HUES64 (cell line): Measurements from ENCODE around the gene ENPP3.
A peak's percentile ranks its signal among the peaks of the same experiment; 100 is the strongest.

Experiments used
- H3K27ac ChIP-seq: 2 replicates; pipeline ENCODE4 v1.7.0; 2013; ENCODE audit warnings: low read depth, low read length, inconsistent platforms
- H3K27me3 ChIP-seq: 2 replicates; pipeline ENCODE4 v1.6.1; 2013; ENCODE audit warnings: mild to moderate bottlenecking, low read length; ENCODE audit not compliant: insufficient read depth
- H3K36me3 ChIP-seq: 2 replicates; pipeline ENCODE4 v1.6.1; 2013; ENCODE audit warnings: mild to moderate bottlenecking, low read length; ENCODE audit not compliant: insufficient read depth
- H3K4me1 ChIP-seq: 2 replicates; pipeline ENCODE4 v1.6.1; 2013; ENCODE audit warnings: mild to moderate bottlenecking, low read length, moderate library complexity; ENCODE audit not compliant: insufficient read depth
- H3K4me3 ChIP-seq: 2 replicates; pipeline ENCODE4 v1.5.1; 2013; ENCODE audit warnings: mild to moderate bottlenecking, low read length, moderate library complexity
- H3K9ac ChIP-seq: 2 replicates; pipeline ENCODE4 v1.6.1; 2013; ENCODE audit warnings: mild to moderate bottlenecking, low read depth, low read length
- H3K9me3 ChIP-seq: 2 replicates; pipeline ENCODE4 v1.6.1; 2013; ENCODE audit warnings: low read depth, low read length; ENCODE audit not compliant: insufficient read depth
- WGBS: fragments of 150-250, 120-280 bp; methylation state at CpG from one replicate; pipeline ENCODE4 v1.1.7; 2013; ENCODE audit warnings: missing lambda C conversion rate; 5-methylcytosine and 5-hydroxymethylcytosine counted together

ENPP3 gene

DNA sequence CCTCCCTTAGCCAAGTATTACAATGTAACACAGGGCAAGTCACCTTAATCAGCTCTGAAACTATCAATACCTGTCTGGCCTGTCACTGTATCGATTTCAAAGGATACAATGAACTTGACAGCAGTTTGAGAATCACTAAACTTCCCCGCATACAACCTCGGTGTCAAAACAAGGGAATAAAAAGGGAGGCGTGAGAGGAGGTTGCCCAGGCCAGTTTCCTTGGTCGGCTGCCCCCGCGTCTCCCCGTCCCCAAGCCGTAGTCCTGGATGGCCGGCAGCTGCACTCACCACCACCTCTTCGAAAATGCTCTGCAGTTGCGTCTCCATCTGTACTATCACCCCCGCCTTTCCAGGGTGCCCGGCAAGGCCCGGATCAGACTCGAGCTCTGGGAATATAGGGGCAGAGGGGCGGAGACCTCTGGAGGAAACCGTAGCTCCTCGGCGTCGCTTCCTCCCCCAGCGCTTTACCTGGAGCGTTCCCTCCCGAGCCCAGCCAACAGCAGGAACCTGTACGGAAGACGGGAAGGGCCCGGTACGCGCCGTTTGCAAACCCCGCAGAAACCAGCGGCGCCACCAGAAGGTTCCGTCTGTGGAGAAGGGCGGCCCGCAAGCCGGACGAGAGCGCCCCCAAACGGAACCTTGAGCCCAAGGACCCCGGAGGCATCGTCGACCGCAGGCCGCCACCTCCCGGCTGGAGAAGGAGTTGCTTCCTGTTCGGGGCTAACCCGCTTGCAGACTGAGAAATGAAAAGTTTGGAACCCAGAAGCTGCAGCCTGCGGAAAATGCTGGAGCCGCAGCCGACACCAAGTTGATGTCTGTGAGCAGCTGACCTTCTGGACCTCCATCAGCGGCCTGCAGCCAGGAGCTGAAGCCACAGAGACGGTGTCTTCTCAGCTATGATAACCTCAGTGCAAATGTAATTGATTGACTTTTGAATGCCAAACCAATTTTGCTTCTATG is 9.1 kb upstream of the ENPP3 start, which contains the start of gene MED23:
MED23 (minus strand) TSS at position 519 of the 959 bp plus-strand sequence; CDS start at position 326, 193 bp downstream.
- Histone ChIP-seq H3K9me3 (no peaks in the 10 kb centered on the region), H3K4me1 (peaks cover 7% of the 10 kb centered on the region; the same call in 1 of the 2 replicates), H3K9ac (peak within 1 kb of the TSS; percentile 76), H3K27ac (peak within 1 kb of the TSS; percentile 41; the same call in 1 of the 2 replicates), H3K36me3 (peaks cover 29% of the 10 kb centered on the region), H3K27me3 (no peaks in the 10 kb centered on the region), H3K4me3 (peak within 1 kb of the TSS; percentile 83)
- WGBS, result 2% methylated on average over 53 of the region's 53 CpGs

DNA sequence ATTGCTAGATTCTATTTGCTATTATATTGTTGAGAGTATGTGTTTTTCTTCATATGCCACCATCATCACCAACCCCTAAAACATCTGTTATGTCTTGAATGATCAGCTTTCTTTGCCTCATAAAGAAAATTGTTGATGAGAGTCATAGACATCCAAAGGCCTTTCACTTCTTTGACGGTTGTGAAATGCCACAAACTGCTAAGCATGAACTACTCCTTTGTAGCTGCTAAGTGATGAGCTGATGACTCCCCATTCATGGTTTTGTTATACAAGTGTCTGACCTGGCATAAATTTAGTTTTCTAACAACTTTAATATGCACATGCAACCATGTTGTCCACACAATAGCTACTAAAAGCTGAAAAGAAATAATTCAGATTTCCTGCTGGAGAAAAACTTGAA is 8.4 kb upstream of the ENPP3 start:
- Histone ChIP-seq H3K9ac (no peak overlapping the region), H3K4me3 (0 out of 2 replicates have a peak overlapping the region, but pooled peaks have one; percentile 17), H3K36me3 (peaks cover 21% of the 10 kb centered on the region), H3K27me3 (no peaks in the 10 kb centered on the region), H3K9me3 (no peaks in the 10 kb centered on the region), H3K27ac (no peak overlapping the region), H3K4me1 (peaks cover 7% of the 10 kb centered on the region; the same call in 1 of the 2 replicates)
- WGBS, result 92% methylated on average over 1 of the region's 1 CpG

DNA sequence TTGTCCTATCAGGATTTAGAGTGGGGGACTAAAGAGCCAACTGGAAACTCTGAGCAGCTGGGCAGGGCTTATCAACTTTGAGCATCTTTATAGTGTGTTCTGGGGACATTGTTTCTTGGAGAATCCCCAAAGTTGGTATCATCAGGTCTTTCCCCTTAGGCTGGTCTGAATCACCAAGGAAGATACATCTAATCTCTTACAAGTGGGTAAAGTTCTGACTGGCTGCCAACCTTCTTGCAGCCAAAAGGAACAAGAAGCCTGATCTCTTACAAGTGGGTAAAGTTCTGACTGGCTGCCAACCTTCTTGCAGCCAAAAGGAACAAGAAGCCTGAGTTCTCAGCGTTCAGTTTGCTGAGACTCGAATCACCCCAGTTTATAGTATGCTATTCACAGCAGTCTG is 7.5 kb upstream of the ENPP3 start:
- Histone ChIP-seq H3K27me3 (no peaks in the 10 kb centered on the region), H3K4me3 (no peak overlapping the region), H3K9me3 (no peaks in the 10 kb centered on the region), H3K4me1 (peaks cover 7% of the 10 kb centered on the region; the same call in 1 of the 2 replicates), H3K9ac (no peak overlapping the region), H3K36me3 (peaks cover 12% of the 10 kb centered on the region), H3K27ac (no peak overlapping the region)
- WGBS, result 93% methylated on average over 2 of the region's 2 CpGs

DNA sequence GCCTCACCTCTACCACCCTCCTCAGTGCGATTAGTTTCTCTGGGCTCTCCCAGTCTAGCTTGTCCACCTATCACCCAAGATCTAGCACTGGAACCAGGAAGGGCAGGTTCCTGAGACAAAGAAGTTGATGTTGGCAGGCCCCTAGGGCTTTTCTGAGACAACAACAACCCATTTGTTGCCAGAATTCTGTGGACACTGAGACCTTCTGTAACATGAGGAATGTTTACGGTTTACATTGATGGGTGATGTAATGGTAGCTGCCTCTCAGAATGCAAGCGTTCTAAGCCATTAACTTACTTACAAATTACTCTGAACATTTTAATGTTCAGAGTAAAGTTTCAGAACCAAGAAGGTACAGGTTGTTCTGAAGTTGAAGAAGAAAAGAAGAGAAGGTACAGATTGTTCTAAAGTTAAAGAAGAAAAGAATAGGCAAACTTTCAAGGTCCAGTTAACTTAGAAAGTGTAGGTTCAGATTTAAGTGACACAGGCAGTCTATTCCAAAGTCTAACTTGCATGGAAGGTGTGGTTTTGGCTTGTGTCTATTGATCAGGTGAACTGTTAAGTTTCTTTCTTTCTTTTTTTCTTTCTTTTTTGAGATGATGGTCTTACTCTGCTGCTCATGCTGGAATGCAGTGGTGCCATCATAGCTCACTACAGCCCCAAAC is 5.3 kb upstream of the ENPP3 start:
- no peaks in the 10 kb centered on the region for H3K36me3 ChIP-seq
- H3K4me1 ChIP-seq, result peaks cover 6% of the 10 kb centered on the region; the same call in 1 of the 2 replicates
- no peak overlapping the region for H3K9ac ChIP-seq
- H3K27me3 ChIP-seq, result no peaks in the 10 kb centered on the region
- no peaks in the 10 kb centered on the region for H3K9me3 ChIP-seq
- 98% methylated on average over 2 of the region's 3 CpGs for WGBS
- H3K27ac ChIP-seq, result no peak overlapping the region
- no peak overlapping the region for H3K4me3 ChIP-seq

DNA sequence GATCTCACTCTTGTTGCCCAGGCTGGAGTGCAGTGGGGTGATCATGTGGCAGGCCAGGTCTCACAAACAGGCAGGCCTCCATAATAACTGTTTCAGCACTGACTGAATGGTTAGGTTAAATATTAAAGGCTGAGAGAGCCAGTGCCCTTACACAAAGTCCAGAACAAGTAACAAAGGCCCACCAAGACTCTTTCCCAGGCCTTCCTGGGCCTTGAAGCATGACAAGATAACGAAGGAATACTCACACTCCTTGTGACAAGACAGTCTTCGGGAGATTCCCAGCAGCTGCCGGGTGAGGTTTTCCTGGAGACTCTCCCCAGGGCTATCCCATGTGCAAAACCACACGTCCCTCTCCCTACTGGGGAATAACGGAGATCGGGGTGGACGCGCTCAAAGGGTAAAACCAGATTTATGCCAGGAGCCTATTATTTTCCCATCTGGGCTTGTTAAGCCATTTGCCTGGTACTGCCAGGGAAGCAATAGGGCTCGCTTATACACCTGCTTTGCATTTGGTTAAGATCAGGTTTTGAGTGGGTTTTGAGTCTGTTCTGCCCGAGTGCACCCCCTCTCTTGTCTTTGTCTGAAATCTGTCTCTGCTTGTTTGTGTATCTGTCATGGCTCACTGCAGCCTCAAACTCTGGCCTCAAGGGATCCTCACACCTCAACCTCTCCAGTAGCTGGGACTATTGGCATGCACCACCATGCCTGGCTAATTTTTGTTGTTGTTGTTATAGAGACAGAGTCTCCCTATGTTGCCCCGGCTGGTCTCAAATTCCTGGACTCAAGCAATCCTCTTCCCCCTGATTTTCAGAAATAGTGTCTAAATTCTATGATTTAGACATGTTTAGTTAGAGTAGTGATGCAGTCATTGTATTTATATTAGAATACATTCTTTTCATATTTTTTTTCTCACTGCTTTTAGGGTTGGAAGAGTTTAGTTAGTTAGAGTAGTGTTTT is 1.4 kb upstream of the ENPP3 start:
- H3K36me3 ChIP-seq, result no peaks in the 10 kb centered on the region
- no peak overlapping the region for H3K27ac ChIP-seq
- WGBS, result 93% methylated on average over 11 of the region's 11 CpGs
- H3K27me3 ChIP-seq, result no peaks in the 10 kb centered on the region
- no peak overlapping the region for H3K4me3 ChIP-seq
- no peaks in the 10 kb centered on the region for H3K4me1 ChIP-seq
- H3K9ac ChIP-seq, result no peak overlapping the region
- H3K9me3 ChIP-seq, result no peaks in the 10 kb centered on the region

DNA sequence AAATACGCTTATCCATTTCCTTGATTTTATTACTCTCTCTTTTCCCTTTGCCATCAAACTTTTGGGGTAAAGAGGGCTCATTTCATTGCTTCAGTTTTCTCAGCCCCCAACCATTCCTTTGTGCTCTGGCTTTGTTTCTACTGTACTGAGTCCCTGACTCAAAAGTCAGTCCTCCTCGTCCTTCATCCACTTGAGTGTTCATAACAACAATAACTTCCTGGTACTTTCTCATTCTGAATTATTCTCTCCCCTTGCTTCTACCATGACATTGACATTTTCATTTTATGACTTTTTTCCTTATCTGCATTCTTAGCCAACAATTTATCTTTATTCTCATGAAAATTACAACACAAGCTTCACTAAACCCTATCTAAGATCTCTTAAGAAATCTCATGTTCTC is 911 bp downstream of the ENPP3 start:
- H3K9ac ChIP-seq, result no peak overlapping the region
- H3K27me3 ChIP-seq, result no peaks in the 10 kb centered on the region
- no peak overlapping the region for H3K27ac ChIP-seq
- H3K9me3 ChIP-seq, result no peaks in the 10 kb centered on the region
- no peaks in the 10 kb centered on the region for H3K4me1 ChIP-seq
- WGBS, result 85% methylated on average over 2 of the region's 2 CpGs
- no peaks in the 10 kb centered on the region for H3K36me3 ChIP-seq
- H3K4me3 ChIP-seq, result no peak overlapping the region

DNA sequence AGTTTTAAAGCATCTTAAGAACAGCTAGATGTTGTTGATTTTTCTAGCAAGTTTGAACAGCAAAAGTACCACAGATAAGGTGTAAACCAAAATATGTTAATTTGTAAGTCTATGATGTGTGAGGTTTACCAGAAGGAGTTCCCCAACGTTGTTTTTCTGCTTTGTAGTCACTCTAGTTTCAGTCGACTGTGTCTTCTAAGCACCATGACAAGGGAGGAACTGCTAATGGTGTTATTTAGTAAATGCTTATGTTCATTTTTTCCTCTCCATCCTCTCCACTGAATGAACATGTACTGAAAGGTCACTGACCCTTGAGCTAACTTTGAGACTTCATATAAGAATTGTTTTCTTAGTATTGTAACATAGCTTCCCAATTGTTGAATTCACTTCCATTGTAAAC is 3.0 kb downstream of the ENPP3 start:
- H3K27me3 ChIP-seq, result no peaks in the 10 kb centered on the region
- WGBS, result 78% methylated on average over 2 of the region's 2 CpGs
- no peaks in the 10 kb centered on the region for H3K4me1 ChIP-seq
- no peaks in the 10 kb centered on the region for H3K9me3 ChIP-seq
- no peaks in the 10 kb centered on the region for H3K36me3 ChIP-seq
- no peak overlapping the region for H3K27ac ChIP-seq
- no peak overlapping the region for H3K9ac ChIP-seq
- H3K4me3 ChIP-seq, result no peak overlapping the region

DNA sequence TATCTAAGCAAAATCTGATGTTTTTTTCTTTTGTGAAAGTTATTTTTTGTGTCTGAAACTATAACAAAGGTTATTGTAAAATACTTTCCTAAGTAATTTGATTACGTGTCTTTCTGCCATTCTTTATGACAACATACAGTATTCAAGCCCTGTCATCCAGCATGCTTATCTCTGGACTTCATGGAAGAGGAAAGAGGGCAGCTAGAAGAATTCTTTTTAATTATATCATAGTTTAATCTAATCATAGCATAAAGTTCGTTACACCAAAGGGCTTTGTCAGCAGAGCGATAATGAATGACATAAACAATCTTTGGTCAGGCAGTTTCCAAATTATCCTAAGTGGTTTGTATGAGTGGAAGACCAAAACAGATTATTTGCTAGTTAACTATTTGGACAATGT is 3.5 kb downstream of the ENPP3 start:
- no peaks in the 10 kb centered on the region for H3K27me3 ChIP-seq
- no peaks in the 10 kb centered on the region for H3K36me3 ChIP-seq
- 98% methylated on average over 2 of the region's 3 CpGs for WGBS
- H3K27ac ChIP-seq, result no peak overlapping the region
- no peaks in the 10 kb centered on the region for H3K4me1 ChIP-seq
- H3K9ac ChIP-seq, result no peak overlapping the region
- H3K4me3 ChIP-seq, result no peak overlapping the region
- no peaks in the 10 kb centered on the region for H3K9me3 ChIP-seq

DNA sequence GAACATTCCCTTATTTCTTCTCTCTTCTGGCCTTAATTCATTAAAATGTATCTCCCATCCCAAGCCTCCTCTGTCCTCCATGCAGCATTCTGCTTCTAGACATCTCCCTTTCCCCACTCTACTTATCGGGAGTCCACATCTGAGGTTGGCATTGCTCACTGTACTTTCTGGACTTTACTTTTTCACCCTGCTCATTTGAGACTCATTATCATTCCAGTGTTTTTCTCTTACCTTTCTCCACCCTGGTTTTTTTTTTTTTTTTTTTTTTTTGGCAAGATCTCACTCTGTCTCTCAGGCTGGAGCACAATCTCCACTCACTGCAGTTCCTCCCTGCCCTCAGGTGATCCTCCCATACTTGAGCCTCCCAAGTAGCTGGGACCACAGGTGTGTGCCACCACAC is 4.5 kb downstream of the ENPP3 start:
- WGBS, result 89% methylated on average over 1 of the region's 1 CpG
- H3K36me3 ChIP-seq, result no peaks in the 10 kb centered on the region
- no peaks in the 10 kb centered on the region for H3K27me3 ChIP-seq
- H3K4me1 ChIP-seq, result no peaks in the 10 kb centered on the region
- H3K9me3 ChIP-seq, result no peaks in the 10 kb centered on the region
- H3K9ac ChIP-seq, result no peak overlapping the region
- H3K4me3 ChIP-seq, result no peak overlapping the region
- H3K27ac ChIP-seq, result no peak overlapping the region

DNA sequence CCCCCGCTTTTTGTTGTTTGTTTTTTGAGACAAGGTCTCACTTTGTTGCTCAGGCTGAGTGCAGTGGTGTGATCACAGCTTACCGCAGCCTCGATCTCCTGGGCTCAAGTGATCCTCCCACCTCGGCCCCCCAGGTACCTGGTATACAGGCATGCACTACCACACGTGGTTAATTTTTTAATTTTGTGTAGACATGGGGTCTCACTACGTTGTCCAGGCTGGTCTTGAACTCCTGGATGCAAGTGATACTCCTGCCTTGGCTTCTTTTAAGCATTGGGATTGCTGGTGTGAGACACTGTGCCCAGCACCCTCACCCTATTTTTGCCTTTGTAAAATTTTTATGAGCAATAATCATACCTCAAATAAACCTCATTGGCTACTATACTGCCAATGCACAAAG is 5.5 kb downstream of the ENPP3 start:
- Histone ChIP-seq H3K4me3 (no peak overlapping the region), H3K9ac (no peak overlapping the region), H3K27me3 (no peaks in the 10 kb centered on the region), H3K27ac (no peak overlapping the region), H3K9me3 (no peaks in the 10 kb centered on the region), H3K4me1 (no peaks in the 10 kb centered on the region), H3K36me3 (no peaks in the 10 kb centered on the region)
- WGBS, result 94% methylated on average over 6 of the region's 6 CpGs
